HEK293 (cell line): ENCODE measurements around the gene IGF2BP1.
A peak's percentile ranks its signal among the peaks of the same experiment; 100 is the strongest.

Experiments
- GLI2 ChIP-seq: fragments of 450-650 bp; formaldehyde crosslinking; IDR thresholded peaks from 2 replicates; pipeline ENCODE4; 2017; ENCODE audit warnings: missing biosample characterization, missing genetic modification characterization, low read depth, borderline replicate concordance
- GLIS1 ChIP-seq: fragments of 450-650 bp; formaldehyde crosslinking; IDR thresholded peaks from 2 replicates; pipeline ENCODE4 v1.5.1; 2016; ENCODE audit warnings: missing biosample characterization, missing genetic modification characterization
- INSM2 ChIP-seq: fragments of 450-650 bp; formaldehyde crosslinking; IDR thresholded peaks from 2 replicates; pipeline ENCODE4 v1.5.1; 2016; ENCODE audit warnings: missing biosample characterization, missing genetic modification characterization
- KLF17 ChIP-seq: fragments of 450-650 bp; formaldehyde crosslinking; IDR thresholded peaks from 2 replicates; pipeline ENCODE4 v1.5.1; 2016; ENCODE audit warnings: missing biosample characterization, missing genetic modification characterization
- PRDM10 ChIP-seq: fragments of 450-650 bp; formaldehyde crosslinking; IDR thresholded peaks from 2 replicates; pipeline ENCODE4 v1.5.1; 2016; ENCODE audit warnings: missing biosample characterization, missing genetic modification characterization
- SP3 ChIP-seq: fragments of 450-650 bp; formaldehyde crosslinking; IDR thresholded peaks from 2 replicates; pipeline ENCODE4 v1.5.1; 2016; ENCODE audit warnings: missing biosample characterization, missing genetic modification characterization
- SP7 ChIP-seq: fragments of 450-650 bp; formaldehyde crosslinking; IDR thresholded peaks from 2 replicates; pipeline ENCODE4 v1.5.1; 2016; ENCODE audit warnings: missing biosample characterization, missing genetic modification characterization
- ZBTB17 ChIP-seq: fragments of 450-650 bp; formaldehyde crosslinking; IDR thresholded peaks from 2 replicates; pipeline ENCODE4 v1.5.1; 2016; ENCODE audit warnings: missing biosample characterization, missing genetic modification characterization
- ZBTB20 ChIP-seq: fragments of 450-650 bp; formaldehyde crosslinking; IDR thresholded peaks from 2 replicates; pipeline ENCODE4 v1.5.1; 2016; ENCODE audit warnings: missing biosample characterization, missing genetic modification characterization
- ZFHX2 ChIP-seq: fragments of 450-650 bp; formaldehyde crosslinking; conservative IDR thresholded peaks from 2 replicates; pipeline ENCODE4 v1.5.1; 2016; ENCODE audit warnings: missing biosample characterization, missing genetic modification characterization
- ZNF121 ChIP-seq: fragments of 450-650 bp; formaldehyde crosslinking; IDR thresholded peaks from 2 replicates; pipeline ENCODE4 v1.5.1; 2016; ENCODE audit warnings: missing biosample characterization, missing genetic modification characterization
- ZNF155 ChIP-seq: fragments of 450-650 bp; formaldehyde crosslinking; IDR thresholded peaks from 2 replicates; pipeline ENCODE4 v1.5.1; 2016; ENCODE audit warnings: missing biosample characterization, missing genetic modification characterization
- ZNF202 ChIP-seq: fragments of 450-650 bp; formaldehyde crosslinking; IDR thresholded peaks from 2 replicates; pipeline ENCODE4 v1.5.1; 2016; ENCODE audit warnings: missing biosample characterization, missing genetic modification characterization, borderline replicate concordance
- ZNF221 ChIP-seq: fragments of 450-650 bp; formaldehyde crosslinking; IDR thresholded peaks from 2 replicates; pipeline ENCODE4 v1.5.1; 2017; ENCODE audit warnings: missing biosample characterization, missing genetic modification characterization, borderline replicate concordance
- ZNF280D ChIP-seq: fragments of 450-650 bp; formaldehyde crosslinking; IDR thresholded peaks from 2 replicates; pipeline ENCODE4 v1.5.1; 2016; ENCODE audit warnings: missing biosample characterization, missing genetic modification characterization
- ZNF302 ChIP-seq: fragments of 450-650 bp; formaldehyde crosslinking; IDR thresholded peaks from 2 replicates; pipeline ENCODE4 v1.5.1; 2016; ENCODE audit warnings: missing biosample characterization, missing genetic modification characterization, low read depth
- ZNF548 ChIP-seq: fragments of 450-650 bp; formaldehyde crosslinking; IDR thresholded peaks from 2 replicates; pipeline ENCODE4 v1.5.1; 2016; ENCODE audit warnings: missing biosample characterization, missing genetic modification characterization
- ZNF621 ChIP-seq: fragments of 450-650 bp; formaldehyde crosslinking; IDR thresholded peaks from 2 replicates; pipeline ENCODE4 v1.5.1; 2017; ENCODE audit warnings: missing biosample characterization, missing genetic modification characterization
- ZNF624 ChIP-seq: fragments of 450-650 bp; formaldehyde crosslinking; IDR thresholded peaks from 2 replicates; pipeline ENCODE4 v1.5.1; 2017; ENCODE audit warnings: missing biosample characterization, missing genetic modification characterization
- ZNF645 ChIP-seq: fragments of 450-650 bp; formaldehyde crosslinking; IDR thresholded peaks from 2 replicates; pipeline ENCODE4; 2016; ENCODE audit warnings: missing biosample characterization, missing genetic modification characterization
- ZNF677 ChIP-seq: fragments of 450-650 bp; IDR thresholded peaks from 2 replicates; pipeline ENCODE4 v1.5.0; 2018; ENCODE audit warnings: missing biosample characterization, mild to moderate bottlenecking, missing genetic modification characterization, moderate library complexity
- ZNF701 ChIP-seq: fragments of 450-650 bp; formaldehyde crosslinking; IDR thresholded peaks from 2 replicates; pipeline ENCODE4 v1.5.1; 2016; ENCODE audit warnings: missing biosample characterization, missing genetic modification characterization
- ZNF768 ChIP-seq: fragments of 450-650 bp; formaldehyde crosslinking; IDR thresholded peaks from 2 replicates; pipeline ENCODE4 v1.5.1; 2018; ENCODE audit warnings: missing biosample characterization, mild to moderate bottlenecking, missing genetic modification characterization
- ZNF776 ChIP-seq: fragments of 450-650 bp; formaldehyde crosslinking; IDR thresholded peaks from 2 replicates; pipeline ENCODE4 v1.5.0; 2017; ENCODE audit warnings: missing biosample characterization, missing genetic modification characterization, borderline replicate concordance
- ZNF777 ChIP-seq: fragments of 450-650 bp; formaldehyde crosslinking; IDR thresholded peaks from 2 replicates; pipeline ENCODE4 v1.5.1; 2017; ENCODE audit warnings: missing biosample characterization, missing genetic modification characterization, borderline replicate concordance
- TF ChIP-seq, protein P1 (sequence below): fragments of 450-650 bp; formaldehyde crosslinking; IDR thresholded peaks from 2 replicates; pipeline ENCODE4 v1.5.1; 2016; ENCODE audit warnings: missing biosample characterization, missing genetic modification characterization, low read depth

The IGF2BP1 gene

GRCh38 chr17:49013311-49014213, 16.4 kb downstream of the IGF2BP1 start (continued):
- TF ChIP-seq ZNF280D (no peak), ZNF121 (tag by site-specific recombination) (no peak), ZNF221 (no peak), ZNF302 (tag by site-specific recombination) (no peak), ZNF624 (no peak), PRDM10 (tag by site-specific recombination) (no peak), ZFHX2 (tag by site-specific recombination) (0 out of 2 replicates have a peak, but pooled peaks have one; percentile 12), ZBTB17 (tag by site-specific recombination) (no peak), ZNF155 (tag by site-specific recombination) (no peak), ZBTB20 (tag by site-specific recombination) (no peak), SP7 (tag by site-specific recombination) (peak; percentile 57; the same call in 1 of the 2 replicates), SP3 (tag by site-specific recombination) (no peak), KLF17 (tag by site-specific recombination) (no peak), GLIS1 (tag by site-specific recombination) (peak; percentile 75), ZNF701 (tag by site-specific recombination) (no peak), ZNF776 (tag by site-specific recombination) (no peak), ZNF548 (tag by site-specific recombination) (no peak), ZNF768 (tag by site-specific recombination) (no peak), ZNF777 (tag by site-specific recombination) (no peak), ZNF202 (tag by site-specific recombination) (0 out of 2 replicates have a peak, but pooled peaks have one; percentile 28), GLI2 (no peak), ZNF677 (no peak), ZNF621 (tag by site-specific recombination) (no peak), INSM2 (tag by site-specific recombination) (no peak), ZNF645 (tag by site-specific recombination) (no peak)
- TF ChIP-seq, protein P1, sequence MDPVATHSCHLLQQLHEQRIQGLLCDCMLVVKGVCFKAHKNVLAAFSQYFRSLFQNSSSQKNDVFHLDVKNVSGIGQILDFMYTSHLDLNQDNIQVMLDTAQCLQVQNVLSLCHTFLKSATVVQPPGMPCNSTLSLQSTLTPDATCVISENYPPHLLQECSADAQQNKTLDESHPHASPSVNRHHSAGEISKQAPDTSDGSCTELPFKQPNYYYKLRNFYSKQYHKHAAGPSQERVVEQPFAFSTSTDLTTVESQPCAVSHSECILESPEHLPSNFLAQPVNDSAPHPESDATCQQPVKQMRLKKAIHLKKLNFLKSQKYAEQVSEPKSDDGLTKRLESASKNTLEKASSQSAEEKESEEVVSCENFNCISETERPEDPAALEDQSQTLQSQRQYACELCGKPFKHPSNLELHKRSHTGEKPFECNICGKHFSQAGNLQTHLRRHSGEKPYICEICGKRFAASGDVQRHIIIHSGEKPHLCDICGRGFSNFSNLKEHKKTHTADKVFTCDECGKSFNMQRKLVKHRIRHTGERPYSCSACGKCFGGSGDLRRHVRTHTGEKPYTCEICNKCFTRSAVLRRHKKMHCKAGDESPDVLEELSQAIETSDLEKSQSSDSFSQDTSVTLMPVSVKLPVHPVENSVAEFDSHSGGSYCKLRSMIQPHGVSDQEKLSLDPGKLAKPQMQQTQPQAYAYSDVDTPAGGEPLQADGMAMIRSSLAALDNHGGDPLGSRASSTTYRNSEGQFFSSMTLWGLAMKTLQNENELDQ (tag by site-specific recombination), result no peak
